ENCODE data around the gene LIN9. TPM values are rescaled to one million over a fixed set of nuclear protein-coding genes. Genes with fewer than 3 reads are reported as not detected.
A peak's percentile ranks its signal among the peaks of the same experiment; 100 is the strongest.
"Not testable (repeated sequence)": the region's sequence is repeated elsewhere in the genome, so short reads cannot be mapped to it uniquely, and the experiment has no call there.

LIN9 gene
- polyA plus RNA-seq, 4 donors = 10.5 to 14.0 (median 12.3) TPM

DNA sequence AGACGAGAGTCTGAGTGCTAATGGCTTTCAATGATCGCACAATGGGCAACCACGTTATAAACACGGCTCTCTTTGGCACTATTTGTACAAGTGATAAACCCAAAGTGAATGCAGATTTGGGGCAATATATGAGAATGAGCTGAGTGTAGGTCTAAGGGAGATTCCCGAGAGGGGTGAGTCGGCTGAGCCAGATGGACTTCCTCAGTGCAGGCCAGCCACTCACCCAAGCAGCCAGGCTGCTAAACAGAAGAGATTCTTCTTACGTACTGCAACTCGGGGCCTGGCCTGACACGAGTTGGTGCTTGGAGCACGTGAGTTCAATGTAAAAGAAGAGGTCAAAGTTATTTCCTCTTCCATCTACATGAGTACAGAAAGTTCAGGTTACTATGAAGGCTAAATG, 91.7 kb downstream of the LIN9 start:
- DNase-seq (ENCODE audit: low read depth in 4 of 4, low spot score in 3 of 4) = no peak

DNA sequence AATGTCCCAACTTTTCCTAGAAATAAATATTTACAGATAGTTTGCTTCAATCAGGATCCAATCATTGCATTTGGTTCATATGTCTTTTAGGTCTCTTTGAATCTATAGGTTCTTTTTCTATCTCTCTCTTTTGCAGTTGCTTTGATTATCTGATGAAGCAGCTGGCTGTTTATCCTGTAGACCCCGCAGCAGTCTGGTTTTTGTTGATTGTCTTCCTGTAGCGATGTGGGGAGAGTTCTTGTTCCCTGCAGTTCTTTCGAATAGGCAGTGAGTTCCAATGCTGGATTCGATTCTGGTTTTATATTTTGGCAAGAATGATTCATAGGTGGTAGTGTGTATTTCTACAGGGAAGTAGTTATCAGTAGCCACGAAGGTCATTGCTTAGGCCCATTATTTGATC, 92.9 kb downstream of the LIN9 start:
- DNase-seq (ENCODE audit: low read depth in 4 of 4, low spot score in 3 of 4) = no peak

- DNase-seq (ENCODE audit: low read depth in 4 of 4, low spot score in 3 of 4) = no peak
Observed at GRCh38 chr1:226215239-226215638, 93.7 kb downstream of the LIN9 start.

- DNase-seq (ENCODE audit: low read depth in 4 of 4, low spot score in 3 of 4) = no peak
Observed at GRCh38 chr1:226212545-226212944, 96.4 kb downstream of the LIN9 start.

- DNase-seq (ENCODE audit: low read depth in 4 of 4, low spot score in 3 of 4) = no peak
Observed at GRCh38 chr1:226211181-226211821, 97.7 kb downstream of the LIN9 start.

GRCh38 chr1:226210571-226211176, 98.3 kb downstream of the LIN9 start:
- no peak for DNase-seq (ENCODE audit: low read depth in 4 of 4, low spot score in 3 of 4)

DNA sequence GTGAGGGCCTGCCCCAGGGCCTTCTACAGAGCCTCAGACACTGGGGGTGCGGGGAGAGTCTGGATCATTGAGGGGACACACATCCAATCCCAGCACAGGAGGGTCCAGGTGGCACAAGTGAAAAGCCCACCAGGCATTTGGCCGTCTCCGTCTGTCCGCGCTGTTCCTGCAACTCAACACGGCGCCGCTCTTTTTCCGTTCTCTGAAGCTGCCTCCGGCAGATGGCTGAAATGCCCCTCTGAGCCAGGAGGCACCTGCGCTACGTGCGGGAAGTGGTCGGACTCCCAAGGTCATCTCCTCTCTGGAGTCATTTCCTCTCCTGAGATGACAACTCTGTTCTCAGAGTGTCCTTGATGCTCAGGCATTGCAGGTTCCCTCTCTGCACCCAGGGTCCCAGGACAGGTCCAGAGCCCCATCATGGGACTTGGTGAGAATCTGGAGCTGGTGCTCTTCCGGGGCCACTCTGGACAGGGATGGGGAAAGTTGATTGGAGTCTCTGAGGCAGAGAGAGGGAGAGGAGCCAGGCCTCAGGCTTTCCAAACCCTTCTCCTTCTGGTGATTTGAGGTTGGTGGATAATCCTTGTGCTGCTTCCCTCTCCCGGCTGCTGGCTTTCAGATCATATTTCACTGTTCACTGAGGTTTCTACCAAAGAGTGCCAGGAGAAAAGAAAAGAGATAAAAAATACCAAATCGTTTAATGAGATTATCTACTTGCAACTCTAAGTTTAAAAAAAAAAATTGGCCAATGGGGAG, 99.5 kb downstream of the LIN9 start:
- DNase-seq (ENCODE audit: low read depth in 4 of 4, low spot score in 3 of 4) = no peak

GRCh38 chr1:226207048-226207447, 101.9 kb downstream of the LIN9 start:
- no peak for DNase-seq (ENCODE audit: low read depth in 4 of 4, low spot score in 3 of 4)

DNA sequence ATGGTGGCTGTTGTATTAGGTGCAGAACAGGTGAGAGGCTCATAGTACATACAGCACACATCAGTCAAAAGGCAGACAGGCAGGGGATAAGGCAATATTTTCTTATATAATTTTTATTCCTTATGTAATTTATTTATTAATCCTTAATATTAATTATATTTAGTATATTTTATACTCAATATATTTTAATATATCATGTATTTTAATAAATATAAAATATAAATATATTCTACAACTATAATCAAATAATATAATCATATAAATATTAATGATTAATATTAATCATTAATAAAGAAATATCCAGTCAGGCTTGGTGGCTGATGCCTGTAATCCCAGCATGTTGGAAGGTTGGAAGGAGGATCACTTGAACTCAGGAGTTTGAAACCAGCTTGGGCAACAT, 104.8 kb downstream of the LIN9 start:
- no peak for DNase-seq (ENCODE audit: low read depth in 4 of 4, low spot score in 3 of 4)

GRCh38 chr1:226203655-226204054, 105.3 kb downstream of the LIN9 start:
- DNase-seq (ENCODE audit: low read depth in 4 of 4, low spot score in 3 of 4) = no peak

GRCh38 chr1:226203240-226203639, 105.7 kb downstream of the LIN9 start:
- no peak for DNase-seq (ENCODE audit: low read depth in 4 of 4, low spot score in 3 of 4)

- DNase-seq (ENCODE audit: low read depth in 4 of 4, low spot score in 3 of 4) = not testable (repeated sequence)
Observed at GRCh38 chr1:226202666-226203065, 106.3 kb downstream of the LIN9 start.

GRCh38 chr1:226202246-226202645, 106.7 kb downstream of the LIN9 start:
- DNase-seq (ENCODE audit: low read depth in 4 of 4, low spot score in 3 of 4) = no peak

DNA sequence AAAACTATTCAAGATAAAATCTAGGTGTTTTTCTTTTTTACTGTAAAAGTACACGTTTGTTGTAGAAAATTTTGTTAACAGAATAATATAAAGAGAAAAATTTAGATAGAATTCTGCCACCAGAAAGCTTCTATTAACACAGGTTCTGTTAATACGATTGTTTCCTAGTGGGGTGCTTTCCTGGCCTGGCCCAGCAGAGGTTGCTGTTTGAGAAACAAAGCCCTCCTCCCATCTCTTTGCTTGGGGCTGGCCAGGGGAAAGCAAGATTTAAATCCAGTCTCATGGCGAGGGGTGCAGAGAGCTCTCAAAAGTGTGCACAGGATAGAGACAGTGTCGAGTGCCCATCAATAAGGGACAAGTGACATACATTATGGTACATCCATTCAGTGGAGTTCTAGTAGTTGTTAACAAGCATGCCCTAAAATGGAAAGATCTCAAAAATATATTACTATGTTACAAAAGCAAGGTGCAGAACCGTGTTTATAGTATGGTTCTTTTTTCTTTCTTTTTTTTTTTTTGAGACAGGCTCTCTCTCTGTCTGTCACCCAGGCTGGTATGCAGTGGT, 107.9 kb downstream of the LIN9 start:
- no peak for DNase-seq (ENCODE audit: low read depth in 4 of 4, low spot score in 3 of 4)

- no peak for DNase-seq (ENCODE audit: low read depth in 4 of 4, low spot score in 3 of 4)
Observed at GRCh38 chr1:226199971-226200370, 109.0 kb downstream of the LIN9 start.

DNA sequence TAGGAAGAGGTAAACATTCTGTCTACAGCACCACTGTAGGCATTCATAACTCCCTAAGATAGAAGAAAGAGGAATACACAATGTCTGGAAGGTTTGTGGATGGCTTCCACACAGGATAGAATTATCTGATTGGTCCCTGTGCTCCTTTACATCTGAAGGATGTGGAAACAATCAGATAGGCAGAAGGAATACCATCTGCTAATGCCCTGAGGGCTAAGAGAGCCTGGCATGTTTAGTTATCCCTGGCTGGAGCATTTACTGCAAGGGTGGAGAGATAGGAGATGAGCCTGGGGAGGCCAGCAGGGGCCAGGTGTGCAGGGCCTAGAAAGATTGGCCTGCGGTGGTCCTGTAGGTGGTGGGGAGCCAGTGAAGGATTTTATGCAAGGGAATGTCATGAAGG, 113.8 kb downstream of the LIN9 start:
- no peak for DNase-seq (ENCODE audit: low read depth in 4 of 4, low spot score in 3 of 4)

DNA sequence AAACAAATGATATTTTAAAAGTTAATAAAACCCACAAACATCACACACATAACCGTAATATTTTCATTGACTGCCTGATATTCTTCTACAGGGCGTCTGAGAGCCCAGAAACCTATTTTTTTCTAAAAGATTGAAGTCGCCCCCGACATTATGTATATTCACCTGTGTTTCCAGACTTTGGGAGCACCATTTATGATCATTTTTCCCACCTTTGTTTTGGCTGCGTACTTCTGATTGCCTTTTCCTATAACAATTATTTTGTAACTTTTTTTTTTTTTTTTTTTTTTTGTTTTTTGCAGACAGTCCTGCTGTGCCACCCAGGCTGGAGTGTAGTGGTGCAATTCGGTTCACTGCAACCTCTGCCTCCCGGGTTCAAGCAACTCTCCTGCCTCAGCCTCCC, 121.6 kb downstream of the LIN9 start:
- no peak for DNase-seq (ENCODE audit: low read depth in 4 of 4, low spot score in 3 of 4)

DNA sequence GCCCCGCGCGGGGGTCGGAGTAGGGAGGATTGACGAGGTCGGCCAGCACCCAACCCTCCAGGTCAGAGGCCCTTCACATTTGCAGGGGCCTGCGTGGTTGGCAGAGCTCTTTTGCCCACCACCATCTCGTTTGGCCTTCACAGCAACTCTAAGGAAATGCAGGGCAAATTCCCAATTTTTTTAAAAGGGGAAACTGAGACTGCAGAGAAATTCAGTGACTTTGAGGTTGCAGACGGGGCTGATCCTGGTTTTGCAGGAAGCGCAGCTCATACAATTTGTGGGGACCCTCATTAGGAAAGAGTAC, 122.0 kb downstream of the LIN9 start:
- DNase-seq (ENCODE audit: low read depth in 4 of 4, low spot score in 3 of 4) = no peak

- peak; percentile 86 to 88 (median 86) for DNase-seq (ENCODE audit: low read depth in 4 of 4, low spot score in 3 of 4)
Observed at GRCh38 chr1:226186124-226187018, 122.6 kb downstream of the LIN9 start, which contains the start of gene ACBD3. ACBD3 (minus strand) TSS chr1:226186741; CDS start chr1:226186675, 66 bp downstream.

- DNase-seq (ENCODE audit: low read depth in 4 of 4, low spot score in 3 of 4) = peak in 2 of 4 donors; percentile 9 to 10
Observed at GRCh38 chr1:226185141-226186036, 123.6 kb downstream of the LIN9 start.
